ENCODE results near the gene ANKS1B.
"Not testable (repeated sequence)": the region's sequence is repeated elsewhere in the genome, so short reads cannot be mapped to it uniquely, and the experiment has no call there.

ANKS1B gene

DNA sequence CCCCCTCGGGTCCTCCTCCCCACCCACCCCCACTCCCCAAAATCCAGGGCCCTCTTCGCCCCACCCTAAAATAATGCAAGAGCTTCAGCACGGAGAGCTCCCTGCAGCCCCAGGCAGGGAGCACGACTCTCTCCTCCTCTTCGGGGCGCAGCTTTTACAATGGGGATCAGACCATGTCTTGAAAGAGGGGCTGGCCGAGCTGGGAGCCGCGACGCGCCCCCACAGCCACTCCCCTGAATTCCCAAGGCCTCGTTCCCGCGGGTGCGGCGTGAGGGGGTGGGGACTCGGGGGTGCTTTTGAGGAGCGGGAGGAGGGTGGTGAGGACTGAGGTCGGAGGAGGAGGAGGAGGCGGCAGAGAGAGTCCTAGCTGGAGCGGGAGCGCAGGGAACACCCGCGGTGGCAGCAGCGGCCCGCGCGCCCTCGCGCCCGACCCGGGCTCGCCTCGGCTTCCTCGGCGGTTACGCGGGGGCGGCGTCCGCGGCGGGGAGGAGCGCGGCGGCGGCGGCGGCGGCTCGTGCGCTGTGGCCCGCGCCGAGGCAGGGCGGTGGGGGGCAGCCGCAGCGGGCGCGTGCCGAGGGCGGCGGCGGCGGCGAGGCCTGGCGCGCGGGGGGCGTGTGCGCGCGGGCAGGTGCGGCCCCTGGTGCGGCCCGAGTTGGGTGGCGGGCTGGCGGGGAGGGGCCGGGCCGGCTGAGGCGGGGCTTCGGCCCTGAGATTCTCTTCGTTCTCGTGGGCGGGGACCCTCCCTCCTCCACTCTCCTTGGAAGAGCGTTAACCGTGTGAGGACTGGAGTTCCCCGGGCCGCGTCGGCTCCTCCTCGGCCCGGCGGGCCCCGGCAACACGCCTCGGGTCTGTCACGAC is at the start of gene ANKS1B:
TSS of gene ANKS1B (minus strand) at position 666 of the 858 bp plus-strand sequence. CDS start 699 bp downstream, outside the sequence.
- no peak for DNase-seq

DNA sequence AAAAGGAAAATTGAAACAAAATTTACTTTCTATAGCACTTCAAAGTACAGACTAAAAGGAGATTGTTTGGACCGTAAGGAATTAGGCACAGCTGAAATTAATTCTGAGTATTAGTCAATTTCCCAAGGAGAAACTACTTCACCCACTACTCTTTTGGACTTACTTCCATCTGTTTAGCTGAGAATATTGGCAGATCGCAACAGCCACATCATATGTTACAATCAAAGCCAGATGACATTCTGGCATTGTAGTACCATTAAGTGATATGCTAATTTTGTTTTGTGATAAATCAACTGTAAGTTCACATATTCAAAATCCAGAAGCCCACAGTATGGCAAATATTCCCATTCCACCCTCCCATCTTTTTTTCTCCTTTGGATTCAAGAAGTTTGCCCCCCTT is 47.1 kb upstream of the ANKS1B start:
- DNase-seq, result no peak

DNA sequence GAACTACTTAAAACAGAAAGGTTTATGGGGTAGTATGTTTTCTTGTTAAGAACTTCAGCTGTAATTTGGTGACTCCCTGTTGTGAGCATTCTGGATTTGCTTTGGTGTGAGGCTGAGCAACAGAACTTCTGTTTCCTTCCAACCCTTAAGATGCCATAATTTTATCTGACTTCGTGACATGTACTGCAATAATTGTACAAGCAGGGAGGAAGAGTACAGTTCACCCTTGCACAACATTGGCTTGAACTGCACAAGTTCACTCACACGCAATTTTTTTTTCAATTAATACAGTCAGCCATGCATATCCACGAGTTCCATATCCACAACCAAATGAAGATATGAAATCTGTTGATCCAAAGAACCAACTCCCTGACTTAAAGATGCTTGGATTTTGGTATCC is 42.9 kb upstream of the ANKS1B start:
- DNase-seq, result no peak

DNA sequence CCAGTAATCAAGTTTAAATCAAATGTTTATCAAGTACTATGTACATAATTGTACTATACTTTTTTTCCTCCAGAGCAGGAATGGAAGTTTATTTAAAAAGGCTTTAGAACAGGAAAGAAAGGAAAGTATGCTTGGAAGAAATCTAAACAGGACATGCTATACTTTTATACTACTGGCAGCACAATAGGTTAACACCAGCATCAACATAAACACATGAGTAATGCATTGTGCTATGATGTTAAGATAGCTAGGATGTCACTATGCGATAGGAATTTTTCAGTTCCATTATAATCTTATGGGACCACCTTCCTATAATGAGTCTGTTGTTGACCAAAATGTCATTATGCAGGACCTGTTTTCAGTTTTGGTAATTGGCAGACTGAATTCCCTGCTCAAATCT is 41.5 kb upstream of the ANKS1B start:
- DNase-seq, result no peak

DNA sequence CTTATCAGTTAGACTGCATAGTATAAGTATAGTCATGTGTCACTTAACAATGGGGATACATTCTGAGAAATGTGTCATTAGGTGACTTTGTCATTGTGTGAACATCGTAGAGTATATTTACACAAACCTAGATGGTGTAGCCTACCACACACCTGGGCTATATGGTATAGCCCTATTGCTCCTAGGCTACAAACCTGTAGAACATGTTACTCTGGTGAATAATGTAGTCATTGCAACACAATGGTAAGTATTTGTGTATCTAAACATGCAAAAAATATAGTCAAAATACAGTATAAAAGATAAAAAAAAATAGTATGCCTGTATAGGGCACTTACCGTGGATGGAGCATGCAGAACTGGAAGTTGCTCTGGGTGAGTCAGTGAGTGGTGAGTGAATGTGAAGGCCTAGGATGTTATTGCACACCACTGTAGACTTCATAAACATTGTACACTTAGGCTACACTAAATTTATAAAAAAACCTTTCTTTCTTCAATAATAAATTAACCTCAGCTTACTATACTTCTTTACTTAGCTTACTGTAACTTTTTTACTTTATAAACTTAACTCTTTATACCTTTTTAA is 40.3 kb upstream of the ANKS1B start:
- DNase-seq, result no peak

DNA sequence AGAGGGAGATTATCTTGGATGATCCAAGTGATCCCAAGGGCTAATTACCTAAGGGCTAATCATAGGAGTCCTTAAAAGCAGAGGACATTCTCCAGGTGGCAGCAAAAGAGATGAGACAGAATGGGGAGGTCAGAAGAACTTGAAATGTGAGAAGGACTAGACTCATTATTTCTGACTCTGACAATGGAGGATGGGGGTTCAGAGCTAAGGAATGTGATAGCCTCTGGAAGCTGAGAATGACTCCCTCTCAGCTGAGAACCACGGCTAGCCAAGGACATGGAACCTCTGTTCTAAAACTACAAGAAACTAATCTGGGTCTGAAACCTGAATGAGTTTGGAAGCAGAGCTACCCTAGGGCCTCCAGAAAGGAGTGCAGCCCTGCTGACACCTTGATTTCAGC is 35.6 kb upstream of the ANKS1B start:
- DNase-seq, result no peak

DNA sequence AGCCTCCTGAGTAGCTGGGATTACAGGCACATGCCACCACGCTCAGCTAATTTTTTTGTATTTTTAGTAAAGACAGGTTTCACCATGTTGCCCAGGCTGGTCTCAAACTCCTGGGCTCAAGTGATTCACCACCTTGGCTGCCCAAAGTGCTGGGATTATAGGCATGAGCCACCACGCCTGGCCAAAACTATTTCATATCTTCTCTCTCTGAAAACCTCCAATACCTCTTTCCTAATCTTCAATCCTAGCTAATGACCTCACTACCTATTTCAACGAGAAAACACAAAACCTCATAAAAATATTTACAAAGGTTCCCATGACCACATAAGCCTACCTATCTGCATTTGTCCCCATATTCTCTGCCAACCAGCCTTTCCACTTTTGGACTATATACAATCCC is 32.3 kb upstream of the ANKS1B start:
- DNase-seq, result no peak

DNA sequence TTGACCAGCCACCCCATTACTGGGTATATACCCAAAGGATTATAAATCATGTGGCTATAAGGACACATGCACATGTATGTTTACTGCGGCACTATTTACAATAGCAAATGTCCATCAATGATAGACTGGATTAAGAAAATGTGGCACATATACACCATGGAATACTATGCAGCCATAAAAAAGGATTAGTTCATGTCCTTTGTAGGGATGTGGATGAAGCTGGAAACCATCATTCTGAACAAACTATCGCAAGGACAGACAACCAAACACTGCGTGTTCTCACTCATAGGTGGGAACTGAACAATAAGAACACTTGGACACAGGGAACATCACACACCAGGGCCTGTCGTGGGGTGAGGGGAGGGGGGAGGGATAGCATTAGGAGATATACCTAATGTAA is 31.6 kb upstream of the ANKS1B start:
- not testable (repeated sequence) for DNase-seq

DNA sequence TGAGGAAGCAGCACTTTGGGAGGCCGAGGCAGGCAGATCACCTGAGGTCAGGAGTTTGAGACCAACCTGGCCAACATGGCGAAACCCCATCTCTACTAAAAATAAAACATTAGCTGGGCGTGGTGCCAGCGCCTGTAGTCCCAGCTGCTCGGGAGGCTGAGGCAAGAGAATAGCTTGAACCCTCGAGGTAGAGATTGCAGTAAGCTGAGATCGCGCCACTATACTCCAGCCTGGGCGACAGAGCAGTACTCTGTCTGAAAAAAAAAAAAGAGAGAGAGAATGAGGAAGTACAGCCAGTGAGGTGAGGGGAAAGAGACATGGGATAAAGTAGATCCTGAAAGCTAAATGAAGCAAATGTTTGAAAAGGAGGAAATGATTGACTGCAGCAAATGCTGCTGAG is 21.1 kb upstream of the ANKS1B start:
- DNase-seq, result not testable (repeated sequence)

DNA sequence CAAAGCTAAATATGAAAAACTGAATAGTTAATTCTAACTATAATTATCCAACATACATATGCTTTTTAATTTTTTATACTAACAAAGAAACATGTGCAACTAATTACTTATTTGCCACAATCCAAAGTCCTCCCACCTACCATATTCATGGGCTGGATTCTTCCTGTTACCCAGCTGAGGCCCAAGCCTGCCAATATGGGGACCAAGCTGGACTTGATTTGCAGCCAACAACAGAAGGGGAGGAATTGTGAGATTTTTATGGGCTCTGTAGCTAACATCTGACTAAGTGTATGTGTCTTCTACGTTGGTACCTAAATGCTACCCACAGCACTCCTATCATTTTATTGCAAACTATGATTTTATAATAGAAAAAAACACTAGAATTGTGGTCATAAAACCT is 13.1 kb upstream of the ANKS1B start:
- DNase-seq, result no peak

DNA sequence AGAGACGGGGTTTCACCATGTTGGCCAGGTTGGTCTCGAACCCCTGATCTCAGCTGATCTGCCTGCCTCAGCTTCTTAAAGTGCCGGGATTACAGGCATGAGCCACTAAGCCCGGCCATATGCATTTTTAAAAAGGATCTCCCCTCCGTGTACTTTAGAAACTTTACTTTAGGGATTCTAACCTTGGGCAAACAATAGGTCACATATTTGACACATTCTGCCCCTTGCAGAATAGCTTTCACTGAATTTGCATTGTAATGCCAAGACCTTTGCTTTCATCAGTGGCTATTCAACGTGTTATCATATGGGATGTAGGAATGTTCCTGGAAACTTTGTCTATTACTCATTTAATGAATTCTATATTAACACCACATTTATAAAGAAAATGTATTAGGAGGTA is 11.4 kb upstream of the ANKS1B start:
- DNase-seq, result no peak

DNA sequence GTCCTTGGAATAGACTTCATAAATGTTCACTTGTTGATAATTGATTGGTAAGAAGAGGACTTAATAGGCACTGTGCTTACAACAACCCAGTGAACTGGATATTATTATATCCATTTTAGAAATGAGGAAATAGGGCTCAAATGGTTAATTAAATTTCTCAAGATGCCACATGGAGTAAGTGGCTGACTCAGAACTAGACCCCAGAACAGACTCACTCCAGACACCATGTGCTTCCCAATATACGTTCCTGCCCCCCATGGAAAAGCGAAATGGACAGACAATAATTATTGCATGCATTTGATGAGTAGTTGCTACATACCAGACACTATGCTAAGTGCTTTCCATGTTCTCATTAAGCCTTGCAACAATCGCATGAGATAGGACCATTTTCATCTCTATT is 895 bp upstream of the ANKS1B start:
- no peak for DNase-seq

DNA sequence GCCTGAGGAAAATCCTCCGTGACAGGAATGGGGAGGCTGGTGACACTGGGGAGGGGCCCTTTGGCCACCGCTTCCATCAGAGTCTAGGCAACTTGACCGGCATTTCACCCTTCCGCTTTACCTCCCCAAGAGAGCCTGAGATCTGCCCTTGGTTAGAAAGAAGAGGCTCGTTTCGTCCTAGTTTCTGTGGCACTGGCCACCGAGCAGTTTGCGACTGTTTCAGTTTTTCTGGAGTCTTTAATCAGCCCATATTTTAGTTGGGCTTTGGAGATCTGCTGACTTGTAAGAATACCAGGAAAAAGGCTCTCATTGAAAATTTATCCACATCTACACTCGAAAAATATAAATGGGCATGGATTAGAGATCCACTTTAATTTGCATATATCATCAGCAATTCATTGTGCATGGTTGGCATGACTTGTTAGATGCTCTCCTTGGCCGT is 414 bp upstream of the ANKS1B start:
- DNase-seq, result no peak

DNA sequence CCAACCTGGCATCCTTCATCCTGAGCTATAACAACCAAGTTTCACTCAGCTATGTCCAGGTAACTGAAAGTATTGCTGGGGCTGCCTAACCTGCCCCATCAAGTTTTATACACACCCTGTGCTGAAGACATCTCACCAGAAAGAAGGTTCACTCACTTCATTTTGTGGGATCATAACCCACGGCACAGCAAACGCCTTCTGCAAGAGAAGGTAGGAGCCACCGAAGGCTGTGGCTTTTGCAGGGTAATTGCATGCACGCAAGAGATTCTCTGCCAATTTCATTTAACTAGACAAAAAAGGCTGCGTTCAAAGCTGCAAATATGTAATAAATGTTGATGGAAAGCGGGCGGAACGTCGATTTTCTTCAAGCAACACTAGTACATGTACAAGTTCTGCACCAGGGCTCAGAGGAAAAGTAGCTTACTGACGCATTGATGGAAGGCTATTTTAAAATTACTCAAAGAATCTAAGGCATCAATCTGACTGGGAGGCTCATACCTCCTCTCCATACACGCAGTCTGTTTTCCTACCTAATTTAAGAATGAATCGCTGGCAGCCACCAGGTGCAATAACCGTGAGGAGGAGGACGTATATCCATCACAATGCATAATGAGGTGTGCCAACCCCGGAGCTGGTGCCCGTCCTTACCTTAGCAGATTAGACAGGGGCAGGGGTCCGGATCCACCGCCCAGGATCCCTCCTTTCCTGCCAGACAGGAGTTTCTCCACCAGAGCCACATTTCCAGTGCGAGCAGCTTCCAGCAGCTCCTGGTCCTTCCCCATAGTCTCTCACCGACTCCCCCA is 1.1 kb downstream of the ANKS1B start:
- DNase-seq, result no peak

DNA sequence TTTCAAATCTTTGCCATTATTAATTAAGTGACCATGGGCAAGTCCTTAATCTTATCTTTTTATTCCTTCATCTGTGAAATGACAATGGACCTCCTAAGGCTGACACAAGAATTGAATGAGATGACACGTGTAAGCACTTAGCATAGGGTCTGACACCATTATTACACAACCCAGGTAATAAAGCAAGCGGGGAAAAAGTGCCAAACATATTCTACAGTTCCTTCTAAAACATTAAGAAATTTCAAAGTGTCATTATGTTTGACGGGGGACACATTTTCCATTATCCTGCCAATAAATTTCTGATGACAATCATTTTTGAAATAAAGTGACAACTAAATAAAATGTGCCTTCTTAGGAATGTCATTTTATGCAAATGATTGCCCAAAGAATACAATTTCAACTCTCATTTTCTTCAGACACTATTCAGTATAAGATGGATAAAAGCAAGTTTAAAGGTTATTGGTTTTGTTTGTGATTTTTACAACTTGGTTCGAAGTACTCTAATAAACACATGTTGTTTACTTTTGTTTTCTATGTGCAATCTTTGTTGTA is 3.0 kb downstream of the ANKS1B start:
- DNase-seq, result no peak

DNA sequence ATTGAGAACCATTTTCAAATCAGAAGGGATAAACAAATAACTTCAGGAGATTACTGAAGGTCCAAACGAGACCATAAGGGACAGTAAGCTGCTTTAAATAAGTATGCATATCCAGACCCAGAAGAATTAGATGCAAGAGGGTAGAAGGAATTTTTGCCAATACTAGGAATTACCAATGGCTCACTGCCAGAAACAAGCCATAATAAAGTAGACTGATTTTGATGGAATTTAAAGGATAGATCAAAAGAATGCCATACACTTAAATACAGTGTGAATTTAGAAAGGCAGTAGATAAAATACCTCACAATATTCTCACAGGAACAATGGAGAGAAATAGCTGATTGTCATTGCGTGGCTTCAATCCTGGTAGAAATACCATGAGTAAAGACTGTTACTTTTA is 5.3 kb downstream of the ANKS1B start:
- DNase-seq, result no peak

DNA sequence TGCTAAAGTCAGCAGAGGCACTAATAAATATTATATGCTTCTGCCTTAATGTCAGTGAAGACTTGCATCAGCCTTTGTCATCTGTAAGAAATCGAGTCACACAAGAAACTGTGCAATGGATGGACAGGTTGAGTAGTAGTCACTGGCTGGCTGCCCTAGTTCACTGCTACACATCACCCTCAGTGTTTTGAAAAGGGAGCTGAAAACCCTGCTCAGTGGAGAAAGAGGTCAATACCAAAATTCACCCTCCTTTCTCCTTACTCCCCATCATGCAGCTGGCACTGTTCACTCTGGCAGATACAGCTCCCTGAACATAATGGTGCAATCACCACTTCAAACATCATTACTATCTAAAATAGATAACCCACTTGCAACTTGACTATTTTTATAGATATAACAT is 6.6 kb downstream of the ANKS1B start:
- no peak for DNase-seq

DNA sequence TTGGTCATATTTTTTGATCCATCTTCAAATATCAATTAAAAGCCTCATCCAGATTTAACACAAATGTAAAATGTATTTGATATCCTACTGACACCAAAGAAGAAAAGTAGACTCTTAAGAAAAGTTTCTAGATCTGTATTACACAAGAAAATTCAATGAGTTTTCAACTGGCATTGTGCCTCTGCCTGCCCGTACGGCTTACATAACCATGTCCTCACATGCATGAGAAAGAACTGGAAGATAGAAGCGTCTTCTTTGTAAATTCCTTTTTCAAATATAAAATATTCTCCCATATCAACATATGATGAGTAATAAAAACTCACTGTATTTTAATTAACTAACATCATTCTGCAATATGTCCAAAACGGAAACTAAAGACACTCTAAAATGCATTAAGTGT is 7.2 kb downstream of the ANKS1B start:
- DNase-seq, result no peak

DNA sequence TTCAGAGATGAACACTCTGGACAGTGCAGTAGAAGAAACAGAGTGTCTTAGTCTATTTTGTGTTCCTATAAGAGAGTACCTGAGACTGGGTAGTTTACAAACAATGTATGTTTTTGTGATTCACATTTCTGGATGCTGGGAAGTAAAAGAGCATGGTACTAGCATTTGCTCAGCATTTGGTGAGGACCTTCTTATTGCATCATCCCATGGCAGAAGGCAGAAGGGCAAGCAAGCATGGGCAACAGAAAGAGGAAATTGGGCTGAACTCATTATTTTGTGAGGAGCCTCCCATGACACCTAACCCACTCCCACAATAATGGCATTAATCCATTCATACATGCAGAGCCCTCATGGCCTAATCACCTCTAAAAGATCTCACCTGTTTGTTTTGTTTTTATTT is 8.0 kb downstream of the ANKS1B start:
- DNase-seq, result no peak

DNA sequence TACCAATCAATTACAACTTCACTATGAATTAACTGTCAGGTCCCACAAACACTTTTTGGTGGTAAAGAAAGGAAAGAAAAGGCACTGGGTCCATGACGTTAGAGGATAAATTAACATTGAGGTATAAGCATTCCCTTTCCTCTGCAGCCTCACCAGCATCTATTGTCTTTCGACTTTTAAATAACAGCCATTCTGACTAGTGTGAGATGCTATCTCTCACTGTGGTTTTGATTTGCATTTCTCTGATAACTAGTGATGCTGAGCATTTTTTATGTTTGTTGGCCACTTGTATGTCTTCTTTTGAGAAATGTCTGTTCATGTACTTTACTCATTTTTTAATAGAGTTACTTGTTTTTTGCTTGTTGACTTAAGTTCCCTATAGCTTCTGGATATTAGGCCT is 9.4 kb downstream of the ANKS1B start:
- DNase-seq, result no peak

DNA sequence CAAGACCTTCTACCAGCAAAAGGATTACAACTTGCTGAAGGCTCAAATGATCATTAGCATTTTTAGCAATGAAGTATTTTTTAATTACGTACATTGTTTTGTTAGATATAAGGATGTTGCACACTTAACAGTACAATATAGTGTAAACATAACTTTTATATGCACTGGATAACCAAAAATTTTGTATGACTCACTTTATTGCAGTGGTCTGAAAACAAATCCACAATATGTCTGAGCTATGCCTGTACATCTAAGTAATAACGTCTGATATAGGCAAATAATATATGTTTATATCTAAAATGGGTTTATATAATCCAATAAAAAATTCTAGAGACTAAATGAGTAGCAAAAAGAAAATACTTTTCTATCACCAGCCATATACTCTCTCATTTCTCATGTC is 10.6 kb downstream of the ANKS1B start:
- DNase-seq, result no peak

DNA sequence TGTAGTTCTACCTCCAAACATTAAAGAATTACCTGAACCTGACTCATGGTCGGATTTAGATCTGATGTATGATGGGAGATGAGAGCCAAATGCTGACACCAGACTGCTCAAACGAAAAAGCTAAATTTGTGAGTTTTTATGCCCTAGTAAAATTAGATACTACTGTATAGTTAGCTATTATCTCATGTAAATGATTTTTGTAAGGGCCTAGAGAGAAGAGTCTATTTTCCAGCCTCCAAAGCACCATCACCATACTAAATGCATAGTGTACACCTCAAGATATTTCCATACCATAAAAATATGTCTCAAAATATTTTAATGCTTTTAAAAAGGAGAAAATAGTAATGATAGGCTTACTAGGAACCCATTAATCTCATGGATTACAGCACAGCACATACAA is 18.3 kb downstream of the ANKS1B start:
- no peak for DNase-seq

DNA sequence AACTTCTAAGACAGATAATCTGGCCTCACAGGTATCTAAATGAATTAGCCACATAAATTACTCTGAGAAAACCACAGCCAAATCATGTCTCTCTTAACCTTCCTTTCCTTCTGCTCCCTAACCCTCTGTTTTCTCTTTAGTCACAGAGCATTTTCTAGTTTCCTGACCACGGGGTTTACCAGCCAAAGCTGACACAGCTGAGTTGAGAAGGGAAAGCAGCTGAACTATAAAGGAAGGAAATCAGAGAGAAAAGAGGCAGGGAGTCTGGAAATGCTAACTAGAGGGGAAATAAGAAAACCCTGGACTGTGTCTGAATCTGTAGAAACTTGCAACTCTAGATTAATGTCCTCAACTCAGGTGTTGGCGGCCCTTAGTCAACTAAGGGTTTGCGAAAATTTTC is 24.4 kb downstream of the ANKS1B start:
- DNase-seq, result no peak
